Lung (tissue), 12 donors: ENCODE results near the gene RARG. TPM values are rescaled to one million over a fixed set of nuclear protein-coding genes. Genes with fewer than 3 reads are reported as not detected.

Experiments
- ATAC-seq: fragments of 200-7000 bp; cut with Tn5 transposase; one replicate; pipeline ENCODE4 v1.9.1; 2020; ENCODE audit warnings: moderate number of reproducible peaks; ENCODE audit not compliant: insufficient read depth, low FRiP score
- DNase-seq, 3 donors: peaks; one replicate each; pipeline ENCODE4 v3.0.0-alpha.2; 2013 to 2017
- H3K27ac ChIP-seq, 2 donors: one replicate each; pipeline ENCODE4 v1.5.1; 2013; ENCODE audit warnings: mild to moderate bottlenecking in 2 of 2, moderate library complexity in 2 of 2, control low read depth in 1 of 2, inconsistent platforms in 1 of 2, low read depth in 1 of 2, low read length in 1 of 2
- H3K27me3 ChIP-seq, 3 donors: one replicate each; pipeline ENCODE4 v1.5.1; 2013; ENCODE audit warnings: low read length in 2 of 3; ENCODE audit not compliant: control insufficient read depth in 3 of 3, insufficient read depth in 3 of 3
- H3K36me3 ChIP-seq, 4 donors: one replicate each; pipeline ENCODE4 v1.5.1; 2013; ENCODE audit warnings: low read length in 4 of 4, mild to moderate bottlenecking in 1 of 4, moderate library complexity in 1 of 4; ENCODE audit not compliant: control insufficient read depth in 4 of 4, insufficient read depth in 4 of 4
- H3K4me1 ChIP-seq, 5 donors: one replicate each; pipeline ENCODE4 v1.5.1; 2013; ENCODE audit warnings: low read length in 5 of 5, mild to moderate bottlenecking in 2 of 5, moderate library complexity in 1 of 5; ENCODE audit not compliant: control insufficient read depth in 5 of 5, insufficient read depth in 5 of 5
- H3K4me3 ChIP-seq: one replicate; pipeline ENCODE4 v1.5.1; 2013; ENCODE audit warnings: mild to moderate bottlenecking, control low read depth, moderate library complexity
- H3K9ac ChIP-seq, 2 donors: one replicate each; pipeline ENCODE4 v1.5.1; 2013; ENCODE audit warnings: low read length in 2 of 2, control low read depth in 1 of 2; ENCODE audit not compliant: insufficient read depth in 1 of 2
- H3K9me3 ChIP-seq, 4 donors: one replicate each; pipeline ENCODE4 v1.5.1; 2013; ENCODE audit warnings: low read length in 3 of 4, mild to moderate bottlenecking in 1 of 4, moderate library complexity in 1 of 4; ENCODE audit not compliant: control insufficient read depth in 4 of 4, insufficient read depth in 3 of 4
- WGBS, 2 donors: extraction: QIAGEN DNeasy Blood & Tissue Kit; methylation state at CpG; one replicate each; pipeline ENCODE4 v1.1.7; 2013; 5-methylcytosine and 5-hydroxymethylcytosine counted together
- polyA plus RNA-seq, 2 donors: library from polyadenylated mRNA; stranded (reverse); fragments of 200-250 nt; gene quantifications; one replicate each; pipeline ENCODE4 v1.2.1, GENCODE V29; 2013
- total RNA-seq, 2 donors: library from RNA; depleted of rRNA in 1 of 2; stranded (reverse); fragments of >200 nt in 1 of 2; gene quantifications; one replicate each; pipeline ENCODE4 v1.2.1, GENCODE V29; 2014 to 2021
- TF ChIP-seq, protein P1 (sequence below): IDR thresholded peaks from 2 replicates; pipeline ENCODE4 v1.5.1; 2012; ENCODE audit warnings: mild to moderate bottlenecking; ENCODE audit errors: control extremely low read depth, extremely low read depth
- donor health status: control.
- donor health status: control.
- donor health status: Bipolar disorder and iron deficiency.
- donor health status: healthy.
- donor health status: DM: yes; HTN: yes; CAD: no.

RARG gene
- total and polyA plus RNA-seq, 4 donors = 12.0 to 29.7 (median 21.0) TPM

- Histone ChIP-seq H3K4me1 (peaks cover 0 to 24% (median 3%) of the 10 kb centered on the region in 5 donors), H3K9ac (peak overlapping the region; percentile 33 to 82), H3K4me3 (no peak overlapping the region), H3K36me3 (peaks cover 0 to 3% (median 0%) of the 10 kb centered on the region in 4 donors), H3K27me3 (no peaks in the 10 kb centered on the region), H3K9me3 (no peaks in the 10 kb centered on the region), H3K27ac (no peak overlapping the region)
- 59 to 60% methylated on average over 20 of the region's 20 CpGs for WGBS, 2 donors
- TF ChIP-seq, protein P1, sequence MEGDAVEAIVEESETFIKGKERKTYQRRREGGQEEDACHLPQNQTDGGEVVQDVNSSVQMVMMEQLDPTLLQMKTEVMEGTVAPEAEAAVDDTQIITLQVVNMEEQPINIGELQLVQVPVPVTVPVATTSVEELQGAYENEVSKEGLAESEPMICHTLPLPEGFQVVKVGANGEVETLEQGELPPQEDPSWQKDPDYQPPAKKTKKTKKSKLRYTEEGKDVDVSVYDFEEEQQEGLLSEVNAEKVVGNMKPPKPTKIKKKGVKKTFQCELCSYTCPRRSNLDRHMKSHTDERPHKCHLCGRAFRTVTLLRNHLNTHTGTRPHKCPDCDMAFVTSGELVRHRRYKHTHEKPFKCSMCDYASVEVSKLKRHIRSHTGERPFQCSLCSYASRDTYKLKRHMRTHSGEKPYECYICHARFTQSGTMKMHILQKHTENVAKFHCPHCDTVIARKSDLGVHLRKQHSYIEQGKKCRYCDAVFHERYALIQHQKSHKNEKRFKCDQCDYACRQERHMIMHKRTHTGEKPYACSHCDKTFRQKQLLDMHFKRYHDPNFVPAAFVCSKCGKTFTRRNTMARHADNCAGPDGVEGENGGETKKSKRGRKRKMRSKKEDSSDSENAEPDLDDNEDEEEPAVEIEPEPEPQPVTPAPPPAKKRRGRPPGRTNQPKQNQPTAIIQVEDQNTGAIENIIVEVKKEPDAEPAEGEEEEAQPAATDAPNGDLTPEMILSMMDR = no peak
- DNase-seq = no peak
- no peak for ATAC-seq
Measured at GRCh38 chr12:53268630-53269562, 36.9 kb upstream of the RARG start.

DNA sequence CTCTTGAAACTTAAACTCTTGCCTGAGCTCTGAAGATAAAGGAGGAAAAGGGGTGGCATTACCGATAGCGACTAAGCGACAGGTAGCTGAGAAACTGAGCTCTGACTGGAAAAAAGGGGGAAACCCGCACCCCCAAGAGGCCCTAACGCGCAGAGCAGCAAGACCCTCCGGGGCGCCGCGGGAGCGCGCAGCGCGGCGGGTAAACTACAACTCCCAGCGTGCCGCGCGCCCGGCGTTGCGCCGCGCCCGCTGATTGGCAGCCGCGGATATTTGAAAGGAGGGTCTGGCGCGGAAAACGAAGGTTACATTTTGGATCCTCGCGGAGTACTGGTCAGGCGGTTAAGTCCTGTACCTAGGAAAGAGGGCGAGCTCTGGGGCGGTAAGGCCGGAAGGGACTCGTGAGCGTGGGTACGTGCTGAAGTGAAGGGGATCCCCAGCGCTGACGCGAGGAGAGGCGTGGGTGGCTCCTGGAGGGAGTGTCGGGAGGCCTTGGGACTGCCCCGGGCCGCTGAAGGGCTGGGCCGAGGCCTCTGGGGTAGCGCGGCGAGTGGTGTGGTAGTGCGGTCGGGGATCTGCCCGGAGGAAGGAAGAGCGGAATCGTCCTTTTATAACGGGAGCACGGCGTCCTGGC is 36.1 kb upstream of the RARG start, which contains the start of gene ESPL1:
TSS of gene ESPL1 (plus strand) at position 301 of the 631 bp plus-strand sequence. CDS start 468 bp downstream, outside the sequence.
- peak within 1 kb of the TSS; percentile 33 to 82 for H3K9ac ChIP-seq
- TF ChIP-seq, protein P1 = peak; percentile 2
- no peaks in the 10 kb centered on the region for H3K27me3 ChIP-seq
- DNase-seq = peak; percentile 89 to 93 (median 90)
- peak within 1 kb of the TSS; percentile 69 for H3K4me3 ChIP-seq
- H3K4me1 ChIP-seq = peaks cover 0 to 24% (median 3%) of the 10 kb centered on the region in 5 donors
- 0% methylated on average over 51 to 58 of the region's 58 CpGs for WGBS, 2 donors
- H3K36me3 ChIP-seq = peaks cover 0 to 3% (median 0%) of the 10 kb centered on the region in 4 donors
- H3K27ac ChIP-seq = no peak within 1 kb of the TSS
- ATAC-seq = peak; percentile 91
- H3K9me3 ChIP-seq = no peaks in the 10 kb centered on the region

DNA sequence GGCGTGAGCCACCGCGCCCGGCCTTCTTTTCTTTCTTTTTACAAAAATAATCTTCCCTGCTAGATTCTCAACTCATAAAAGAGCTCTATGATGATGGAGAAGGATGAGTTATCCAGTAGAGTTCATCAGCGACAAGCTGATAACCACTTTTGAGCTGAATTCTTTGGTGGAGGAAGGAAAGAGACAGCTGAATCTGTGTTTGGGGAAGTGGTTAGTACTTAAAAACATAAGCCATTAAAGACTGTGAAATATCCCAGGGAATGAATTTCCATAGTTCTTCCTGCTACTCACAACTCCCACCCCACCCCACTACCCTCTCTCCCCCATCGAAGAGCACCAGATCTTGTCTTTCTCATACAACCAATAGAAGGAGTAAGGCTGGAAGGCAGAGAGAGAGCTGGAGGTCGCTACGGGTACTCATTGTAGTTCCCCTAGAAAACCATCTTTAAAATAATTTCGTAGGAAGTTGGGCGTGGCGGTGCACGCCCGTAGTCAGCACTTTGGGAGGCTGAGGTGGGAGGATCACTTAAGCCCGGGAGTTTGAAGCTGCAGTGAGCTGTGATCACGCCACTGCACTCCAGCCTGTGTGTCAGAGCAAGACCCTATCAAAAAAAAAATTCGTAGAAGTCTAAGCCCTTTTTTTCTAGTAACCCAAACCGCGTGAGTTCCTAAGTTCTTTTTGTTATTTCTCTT is 35.4 kb upstream of the RARG start:
- Histone ChIP-seq H3K27ac (no peak overlapping the region), H3K9ac (peak overlapping the region in 1 of 2 donors; percentile 82), H3K36me3 (peaks cover 0 to 3% (median 0%) of the 10 kb centered on the region in 4 donors), H3K27me3 (no peaks in the 10 kb centered on the region), H3K4me1 (peaks cover 0 to 24% (median 3%) of the 10 kb centered on the region in 5 donors), H3K9me3 (no peaks in the 10 kb centered on the region), H3K4me3 (no peak overlapping the region)
- DNase-seq = no peak
- 33 to 35% methylated on average over 18 of the region's 18 CpGs for WGBS, 2 donors
- TF ChIP-seq, protein P1 = no peak
- ATAC-seq = peak; percentile 24
